Measurements from ENCODE around the gene UBXN2A. TPM values are rescaled to one million over a fixed set of nuclear protein-coding genes. Genes with fewer than 3 reads are reported as not detected.

The UBXN2A gene
- total RNA-seq, 2 donors from 2014 or later: 10.0 to 17.3 TPM

GRCh38 chr2:23926750-23927571 lies 13.3 kb upstream of the UBXN2A start, which contains the start of gene ATAD2B:
TSS of gene ATAD2B (minus strand) at chr2:23927123. CDS start at chr2:23926770, 353 bp downstream.
- no peaks in the 10 kb centered on the region for H3K27me3 ChIP-seq
- H3K27ac ChIP-seq: peak within 1 kb of the TSS; percentile 99
- TF ChIP-seq CTCF (IDR thresholded peaks at IDR 0.05): peak; percentile 81
- peak; percentile 91 for DNase-seq
- H3K4me3 ChIP-seq: peak within 1 kb of the TSS; percentile 92
- intact Hi-C loops (cut with DNase I): no loop called here
- peaks cover 8% of the 10 kb centered on the region for H3K4me1 ChIP-seq
- H3K9ac ChIP-seq (ENCODE audit: low read depth in 2 of 2, low read length in 2 of 2): peak within 1 kb of the TSS; percentile 90 to 94
- no peaks in the 10 kb centered on the region for H3K36me3 ChIP-seq
- no peaks in the 10 kb centered on the region for H3K9me3 ChIP-seq

GRCh38 chr2:23934259-23934658 lies 6.0 kb upstream of the UBXN2A start:
- no peaks in the 10 kb centered on the region for H3K27me3 ChIP-seq
- no peak for DNase-seq
- H3K27ac ChIP-seq: no peak overlapping the region
- H3K9me3 ChIP-seq: no peaks in the 10 kb centered on the region
- intact Hi-C loops (cut with DNase I): no loop called here
- no peaks in the 10 kb centered on the region for H3K36me3 ChIP-seq
- H3K4me3 ChIP-seq: no peak overlapping the region
- no peak overlapping the region for H3K9ac ChIP-seq (ENCODE audit: low read depth in 2 of 2, low read length in 2 of 2)
- no peaks in the 10 kb centered on the region for H3K4me1 ChIP-seq
- no peak for TF ChIP-seq CTCF (IDR thresholded peaks at IDR 0.05)

GRCh38 chr2:23940718-23941620 lies 706 bp downstream of the UBXN2A start:
- peak overlapping the region; percentile 86 to 90 for H3K9ac ChIP-seq (ENCODE audit: low read depth in 2 of 2, low read length in 2 of 2)
- intact Hi-C loops (cut with DNase I): no loop called here
- DNase-seq: peak; percentile 52
- H3K27me3 ChIP-seq: no peaks in the 10 kb centered on the region
- H3K4me3 ChIP-seq: peak overlapping the region; percentile 74
- H3K9me3 ChIP-seq: no peaks in the 10 kb centered on the region
- H3K36me3 ChIP-seq: no peaks in the 10 kb centered on the region
- H3K4me1 ChIP-seq: peaks cover 6% of the 10 kb centered on the region
- TF ChIP-seq CTCF (IDR thresholded peaks at IDR 0.05): no peak
- H3K27ac ChIP-seq: peak overlapping the region; percentile 95

- intact Hi-C loops (cut with DNase I): no loop called here
- Histone ChIP-seq H3K4me1 (peaks cover 6% of the 10 kb centered on the region), H3K9me3 (no peaks in the 10 kb centered on the region), H3K9ac (ENCODE audit: low read depth in 2 of 2, low read length in 2 of 2) (peak overlapping the region in 1 of 2 donors; percentile 86), H3K27me3 (no peaks in the 10 kb centered on the region), H3K27ac (peak overlapping the region; percentile 95), H3K36me3 (no peaks in the 10 kb centered on the region), H3K4me3 (peak overlapping the region; percentile 74)
- DNase-seq: no peak
- TF ChIP-seq CTCF (IDR thresholded peaks at IDR 0.05): no peak
Observed at GRCh38 chr2:23941644-23942043, 1.4 kb downstream of the UBXN2A start.

GRCh38 chr2:23943666-23944065 lies 3.4 kb downstream of the UBXN2A start:
- intact Hi-C loops (cut with DNase I): no loop called here
- Histone ChIP-seq H3K4me3 (no peak overlapping the region), H3K27ac (no peak overlapping the region), H3K4me1 (peaks cover 6% of the 10 kb centered on the region), H3K9me3 (no peaks in the 10 kb centered on the region), H3K27me3 (no peaks in the 10 kb centered on the region), H3K36me3 (no peaks in the 10 kb centered on the region), H3K9ac (ENCODE audit: low read depth in 2 of 2, low read length in 2 of 2) (no peak overlapping the region)
- no peak for TF ChIP-seq CTCF (IDR thresholded peaks at IDR 0.05)
- DNase-seq: no peak

All from colonic mucosa (tissue), 4 donors.